NCI-H2029 (cell line): Measurements from ENCODE around the gene NEUROD4.
"Not testable (repeated sequence)": the region's sequence is repeated elsewhere in the genome, so short reads cannot be mapped to it uniquely, and the experiment has no call there.

ENCODE experiments used
- DNase-seq: peaks from one replicate; lab custom pipeline; 2025; lab: John Stamatoyannopoulos, UW

Gene NEUROD4

GRCh38 chr12:55019784-55020183, at the start of gene NEUROD4:
Gene NEUROD4 (plus strand): TSS chr12:55019974. CDS start chr12:55026440, 6,466 bp downstream.
- DNase-seq = peak; percentile 10

DNA sequence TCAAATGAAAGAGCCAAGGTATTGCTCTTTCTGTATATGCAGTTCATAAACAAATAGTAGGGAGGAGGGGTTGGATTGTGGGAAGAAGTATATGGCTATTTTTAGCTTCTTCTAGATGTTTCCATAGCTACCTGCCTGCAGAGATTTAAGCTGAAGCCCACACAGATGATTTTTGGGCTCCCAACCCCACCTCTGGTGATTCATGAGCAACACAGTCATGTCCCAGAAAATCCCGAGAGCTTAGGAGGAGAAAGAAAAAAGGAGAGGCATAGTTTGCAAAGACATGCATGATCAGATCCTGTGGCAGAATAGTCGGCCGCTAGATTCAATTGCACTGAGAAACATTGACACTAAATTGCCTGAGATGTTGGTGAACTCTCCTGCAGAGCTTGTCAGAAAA, 49.0 kb upstream of the NEUROD4 start:
- DNase-seq = no peak

DNA sequence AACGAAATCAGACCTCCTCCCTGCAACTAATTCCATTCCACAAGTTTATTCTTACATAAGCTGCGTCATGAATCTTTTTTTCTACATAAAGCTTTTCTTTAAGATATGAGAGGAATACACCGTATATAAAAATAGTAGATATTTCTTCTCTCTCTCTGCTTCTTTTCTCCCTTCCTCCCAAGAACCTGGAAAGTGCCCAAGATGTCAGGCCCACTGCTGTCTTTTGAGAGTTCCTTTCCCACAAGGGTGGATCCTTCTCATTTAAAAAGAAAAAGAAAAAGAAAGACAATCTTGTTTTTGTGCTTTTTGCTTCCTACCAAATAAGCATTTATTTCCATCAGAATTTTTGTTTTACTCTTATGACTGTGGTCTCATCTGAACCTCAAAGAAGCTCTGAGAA, 46.2 kb upstream of the NEUROD4 start:
- DNase-seq = no peak

GRCh38 chr12:54974279-54974678, 45.5 kb upstream of the NEUROD4 start:
- no peak for DNase-seq

- no peak for DNase-seq
These were observed 44.5 kb upstream of the NEUROD4 start for GRCh38 chr12:54975272-54975671.

- no peak for DNase-seq
These were observed 43.9 kb upstream of the NEUROD4 start for GRCh38 chr12:54975875-54976274.

DNA sequence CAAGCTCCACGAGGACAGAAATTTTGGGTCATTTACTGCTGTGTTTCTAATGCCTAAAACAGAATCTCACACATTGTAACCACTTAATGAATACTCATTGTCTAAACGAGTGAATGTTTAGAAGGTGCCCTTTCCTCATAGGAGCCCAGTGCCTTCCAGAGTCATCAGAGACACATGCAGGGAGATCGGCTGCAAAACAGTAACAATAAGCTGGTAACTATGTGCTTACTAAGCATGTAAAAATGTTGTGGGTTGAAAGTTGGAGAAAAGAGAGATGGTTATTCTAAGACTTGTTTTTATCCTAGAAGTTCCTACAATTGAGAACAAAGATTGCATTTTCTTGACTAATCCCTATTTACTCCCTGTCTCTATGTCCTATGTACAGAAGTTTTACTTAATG, 42.6 kb upstream of the NEUROD4 start:
- no peak for DNase-seq

DNA sequence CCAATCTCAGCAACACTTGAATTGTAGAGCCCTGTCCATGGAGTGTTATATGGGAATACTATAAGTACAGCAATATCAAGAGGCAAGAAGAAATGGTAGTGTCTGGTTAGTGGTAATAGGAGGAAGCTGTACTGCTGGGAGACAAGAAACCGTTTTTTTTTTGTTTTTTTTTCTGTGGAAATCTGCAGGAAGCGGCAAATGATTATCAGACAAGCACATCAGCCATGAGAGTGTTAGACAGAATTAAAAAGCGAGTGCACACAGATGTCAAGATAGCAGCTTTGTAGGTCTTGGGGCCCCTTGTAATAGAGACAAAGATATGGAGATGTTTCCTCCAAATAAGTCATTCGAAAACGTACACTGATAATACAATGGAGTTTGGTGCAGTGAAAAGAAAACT, 41.9 kb upstream of the NEUROD4 start:
- DNase-seq = no peak

- DNase-seq = no peak
These were observed 39.4 kb upstream of the NEUROD4 start for GRCh38 chr12:54980341-54980740.

DNA sequence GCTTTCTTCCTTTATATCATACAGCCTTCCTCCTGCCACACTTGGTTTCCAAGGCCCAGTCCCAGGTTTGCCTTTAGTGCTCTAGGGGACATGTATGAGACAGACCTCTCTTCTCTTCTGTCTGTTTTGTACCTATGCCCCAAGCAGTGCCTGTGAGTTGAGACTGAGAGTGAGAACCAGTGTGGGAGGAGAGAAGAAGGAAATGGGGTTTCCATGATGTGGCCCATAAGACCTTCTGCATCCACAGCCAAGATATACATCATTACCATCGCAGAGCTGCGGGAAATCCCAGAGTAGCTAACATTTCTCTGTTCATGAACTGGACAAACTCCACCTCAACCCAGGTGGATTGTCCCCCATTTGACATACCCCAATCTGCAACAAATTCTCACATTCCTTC, 38.0 kb upstream of the NEUROD4 start:
- no peak for DNase-seq

DNA sequence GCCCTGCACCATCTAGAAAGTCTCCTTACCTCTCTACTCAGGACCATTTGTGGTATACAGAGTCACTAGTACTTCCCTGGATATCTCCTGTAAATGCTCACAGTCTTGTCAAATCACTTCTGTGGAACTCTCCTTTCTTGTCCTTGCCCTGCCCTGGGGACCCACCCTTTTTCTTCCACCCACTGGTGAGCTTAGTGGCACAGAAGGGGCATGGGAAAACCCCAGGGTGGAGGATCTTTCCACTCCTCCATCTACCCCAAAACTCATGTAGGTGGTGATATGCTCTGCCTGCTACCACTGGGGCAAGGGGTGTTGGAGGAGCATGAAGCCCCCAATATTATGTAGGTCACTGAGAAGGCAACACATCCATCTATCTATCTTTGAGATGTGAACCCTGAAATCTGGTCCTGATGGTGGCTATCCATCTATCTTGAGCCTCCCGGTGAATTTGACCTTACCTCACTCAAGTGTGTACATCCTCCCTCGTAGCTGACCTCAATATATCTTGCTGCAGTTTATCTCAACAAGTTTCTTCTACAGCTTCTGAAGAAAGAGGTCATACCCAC, 36.2 kb upstream of the NEUROD4 start:
- no peak for DNase-seq

DNA sequence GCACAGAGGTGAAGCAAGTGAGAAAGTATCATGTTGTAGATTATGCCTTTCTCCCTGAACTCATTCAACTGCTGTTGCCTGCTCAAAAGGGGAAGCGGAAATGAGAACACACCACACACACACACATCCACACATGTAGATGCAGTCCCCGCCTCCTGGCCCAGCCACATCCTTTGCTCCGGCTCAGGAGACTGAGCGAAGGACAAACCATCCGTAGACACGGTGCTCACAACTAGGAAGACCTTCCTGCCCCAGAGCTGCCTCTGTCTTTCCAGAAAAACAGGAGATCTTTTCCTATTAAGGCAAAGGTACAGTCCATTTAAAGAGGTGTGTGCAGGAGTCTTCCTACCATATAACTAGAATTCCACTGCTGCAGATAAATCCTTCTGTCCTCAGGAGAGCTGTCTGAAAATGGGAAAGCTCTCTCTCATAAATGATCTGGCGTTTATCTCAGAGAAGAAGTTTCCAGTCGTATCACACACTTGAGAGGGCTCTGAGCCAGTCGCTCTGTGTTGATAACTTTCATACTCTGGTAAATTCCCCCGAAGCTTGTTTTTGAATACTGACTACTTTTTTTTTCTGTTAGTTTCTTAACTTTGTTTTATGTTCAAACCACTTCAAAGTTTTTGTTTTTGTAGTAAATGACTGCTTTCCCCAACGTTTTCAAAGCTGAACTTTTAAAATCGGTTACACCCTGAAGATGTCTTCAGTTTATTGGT, 35.0 kb upstream of the NEUROD4 start, which contains the start of gene TESPA1:
Gene TESPA1, minus strand, starts transcription at position 105 of the 719 bp plus-strand sequence. CDS start 10,200 bp downstream, outside the sequence.
- no peak for DNase-seq

DNA sequence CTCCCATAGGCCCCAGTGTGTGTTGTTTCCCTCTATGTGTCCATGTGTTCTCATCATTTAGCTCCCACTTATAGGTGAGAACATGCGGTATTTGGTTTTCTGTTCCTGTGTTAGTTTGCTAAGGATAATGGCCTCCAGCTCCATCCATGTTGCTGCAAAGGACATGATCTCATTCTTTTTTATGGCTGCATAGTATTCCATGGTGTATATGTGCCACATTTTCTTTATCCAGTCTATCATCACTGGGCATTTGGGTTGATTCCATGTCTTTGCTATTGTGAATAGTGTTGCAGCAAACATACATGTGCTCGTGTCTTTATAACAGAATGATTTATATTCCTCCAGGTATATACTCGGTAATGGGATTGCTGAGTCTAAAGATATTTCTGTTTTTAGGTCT, 33.0 kb upstream of the NEUROD4 start:
- not testable (repeated sequence) for DNase-seq

DNA sequence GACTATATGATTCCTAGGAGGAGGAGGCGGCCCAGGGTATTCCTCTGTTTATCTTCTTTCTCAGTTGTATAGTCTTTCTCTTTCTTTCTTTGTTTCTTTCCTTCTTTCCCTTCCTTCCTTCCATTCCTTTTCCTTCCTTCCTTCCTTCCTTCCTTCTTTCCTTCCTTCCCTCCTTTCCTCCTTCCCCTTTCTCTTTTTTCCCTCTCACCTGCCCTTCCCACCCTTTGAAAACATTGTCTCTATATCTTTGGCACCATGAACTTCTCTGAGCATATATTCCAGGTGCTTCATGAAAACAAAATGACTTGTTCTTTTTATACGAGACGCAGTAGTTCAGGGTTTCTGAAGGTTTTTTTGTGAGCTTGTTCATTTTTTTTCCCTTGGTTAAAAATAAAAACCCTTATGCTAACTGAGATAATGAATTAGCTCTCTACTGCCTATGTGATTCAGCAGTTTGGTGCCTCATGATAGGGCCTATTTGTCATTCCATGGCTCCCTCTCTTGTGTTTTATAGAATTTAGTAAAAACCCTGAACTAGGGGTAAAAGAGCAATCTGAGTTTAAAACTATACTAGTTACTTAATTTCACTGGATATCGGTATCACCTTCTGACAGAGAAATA, 32.1 kb upstream of the NEUROD4 start:
- DNase-seq = no peak

- DNase-seq = peak; percentile 77
These were observed 31.2 kb upstream of the NEUROD4 start for GRCh38 chr12:54988402-54989054.

- DNase-seq = no peak
These were observed 29.9 kb upstream of the NEUROD4 start for GRCh38 chr12:54989829-54990228.

DNA sequence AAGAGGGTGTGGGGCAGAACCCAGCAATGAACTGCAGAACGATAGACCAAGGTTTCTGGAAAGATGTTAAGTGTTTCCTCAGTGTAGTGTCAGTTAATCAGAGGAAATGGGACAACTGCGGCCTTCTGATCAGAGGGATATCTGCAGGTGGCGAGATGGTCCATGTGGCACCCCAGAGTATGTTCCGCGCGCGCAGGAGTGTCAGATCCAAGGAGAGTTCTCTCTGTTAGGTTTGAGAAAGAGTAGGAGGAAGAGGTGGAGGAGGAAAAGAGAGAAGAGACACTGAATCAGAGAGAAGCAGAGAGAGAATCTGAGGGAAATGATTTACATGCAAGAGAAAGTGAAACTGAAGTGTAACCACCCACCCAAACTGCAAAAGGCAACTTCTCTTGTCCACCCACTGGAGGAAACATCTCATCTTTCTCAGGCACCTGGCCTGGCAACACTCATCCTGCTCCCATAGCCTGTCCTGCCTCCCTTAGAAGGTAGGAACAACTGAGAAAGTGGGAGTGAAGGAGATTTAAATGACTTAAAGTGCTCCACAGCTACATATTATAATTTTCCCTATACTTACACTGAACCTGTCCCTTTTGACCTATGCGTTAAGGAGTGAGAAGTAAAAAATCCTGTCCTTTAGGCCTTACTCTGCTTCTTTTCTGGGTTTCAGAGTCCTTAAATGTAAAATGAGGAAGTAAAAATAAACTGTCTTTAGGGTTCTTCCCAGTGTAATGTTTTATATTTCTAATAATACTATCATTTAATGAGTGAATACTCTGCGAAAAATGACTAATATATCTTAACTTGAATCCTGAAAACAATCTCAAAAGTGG, 28.4 kb upstream of the NEUROD4 start:
- DNase-seq = no peak

- no peak for DNase-seq
These were observed 27.8 kb upstream of the NEUROD4 start for GRCh38 chr12:54991991-54992375.

DNA sequence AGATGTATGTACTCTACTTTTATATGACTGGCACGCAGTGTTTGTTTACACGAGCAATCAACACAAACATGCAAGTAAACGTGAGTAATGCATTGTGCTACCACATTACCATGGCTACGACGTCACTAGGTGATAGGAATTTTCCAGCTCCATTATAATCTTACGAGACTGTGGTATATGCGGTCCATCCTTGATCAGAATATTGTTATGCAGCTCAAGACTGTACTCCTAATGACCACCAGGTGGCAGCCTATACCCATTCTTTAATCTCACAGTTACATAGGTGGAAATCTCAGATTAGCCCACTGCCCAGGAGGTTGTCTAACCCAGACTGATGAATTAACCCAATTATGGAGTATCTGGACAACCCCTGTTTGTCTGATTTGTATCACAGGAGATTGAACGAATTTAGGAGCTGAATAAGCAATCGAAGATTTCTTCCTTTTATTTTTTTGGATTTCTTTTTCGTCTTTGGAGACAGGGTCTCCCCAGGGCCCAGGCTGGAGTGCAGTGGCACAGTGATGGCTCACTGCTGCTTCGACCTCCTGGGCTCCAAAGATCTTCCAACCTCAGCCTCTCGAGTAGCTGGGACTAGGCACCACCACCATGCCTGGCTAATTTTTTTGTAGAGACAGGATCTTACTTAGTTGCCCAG, 26.5 kb upstream of the NEUROD4 start:
- DNase-seq = peak; percentile 55

DNA sequence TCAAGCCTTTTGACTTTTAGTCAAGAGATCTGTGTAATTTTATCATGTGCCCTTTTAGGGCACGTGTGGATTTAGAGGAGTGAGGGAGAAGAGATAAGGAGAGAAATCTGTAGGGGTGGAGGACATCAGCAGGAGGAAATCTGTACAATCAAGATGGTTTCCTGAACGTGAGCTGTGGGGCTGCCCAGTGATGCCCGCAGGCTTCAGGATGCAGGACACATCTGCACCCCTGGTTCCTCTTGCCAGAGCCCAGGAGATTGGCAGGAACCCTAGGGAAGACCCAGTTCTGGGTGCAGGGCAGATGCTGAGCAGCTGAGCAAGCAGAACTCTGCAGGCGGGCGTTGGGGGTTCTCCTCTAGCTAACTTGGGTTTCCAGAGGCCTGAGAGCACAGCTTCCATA, 23.6 kb upstream of the NEUROD4 start:
- DNase-seq = no peak

DNA sequence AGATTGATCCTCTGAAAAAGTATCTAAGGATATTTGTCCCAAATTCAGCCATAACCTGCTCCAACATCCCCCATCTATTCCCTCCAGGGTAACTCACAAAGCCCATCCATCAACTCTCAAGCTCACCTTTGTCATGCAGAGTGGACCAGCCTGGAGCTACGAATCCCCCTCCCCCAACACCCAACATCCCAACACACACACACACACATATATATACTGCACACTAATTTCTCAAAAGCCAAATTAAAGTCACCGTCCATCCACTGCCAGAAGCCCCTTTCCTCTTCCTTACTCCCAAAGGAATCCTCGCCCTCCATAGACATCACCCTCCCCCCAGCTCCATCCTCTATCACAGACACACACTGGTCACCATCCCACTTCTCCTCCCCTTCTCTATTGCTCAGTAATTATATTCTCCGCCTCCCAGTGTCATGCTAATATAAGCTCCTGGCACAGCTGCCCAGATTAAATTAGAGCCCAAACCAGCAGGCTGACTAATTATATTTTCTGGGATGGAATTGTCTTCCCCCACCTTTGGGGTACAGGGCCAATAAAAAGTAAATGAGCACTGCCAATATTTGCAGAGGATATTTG, 21.7 kb upstream of the NEUROD4 start:
- no peak for DNase-seq
